Measurements from ENCODE around the gene TMEM80. TPM values are rescaled to one million over a fixed set of nuclear protein-coding genes. Genes with fewer than 3 reads are reported as not detected.

TMEM80 gene
- total and polyA plus RNA-seq, 9 of the 15 experiments (the other 6 are each of a cell fraction or from before 2014, with no cell fraction given), result 5.1 to 30.1 (median 12.4) TPM

DNA sequence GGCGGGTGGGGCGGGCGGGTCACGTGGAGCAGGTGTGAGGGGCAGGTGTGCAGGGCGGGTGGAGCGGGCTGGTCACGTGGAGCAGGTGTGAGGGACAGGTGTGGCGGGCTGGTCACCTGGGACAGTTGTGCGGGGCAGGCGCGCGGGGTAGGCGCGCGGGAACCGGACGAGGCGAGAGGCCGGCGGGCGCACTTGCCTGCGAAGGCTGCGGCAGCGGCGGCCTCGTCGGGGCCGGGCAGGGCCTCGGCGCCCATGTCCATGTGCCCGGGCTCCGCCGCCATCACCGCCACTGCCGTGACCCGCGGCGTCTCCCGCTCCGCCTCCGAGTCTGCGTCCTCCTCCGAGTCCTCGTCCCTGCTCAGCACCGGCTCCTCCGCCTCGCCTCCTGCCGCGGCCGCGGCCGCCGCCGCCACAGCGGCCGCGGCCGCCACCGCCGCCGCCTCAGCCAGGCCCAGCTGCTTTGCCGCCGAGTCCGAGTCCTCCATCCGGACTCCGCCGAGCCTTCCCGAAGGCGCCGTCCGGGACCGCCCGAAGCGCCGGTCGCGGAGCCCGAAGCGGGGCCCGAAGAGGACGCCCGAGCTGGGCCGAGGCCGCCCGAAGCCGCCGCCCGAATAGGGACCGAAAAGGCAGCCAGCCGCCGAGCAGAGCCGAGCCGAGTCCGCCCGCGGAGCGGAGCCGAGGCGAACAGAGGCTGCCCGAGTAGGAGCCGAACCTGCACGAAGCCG is 891 bp upstream of the TMEM80 start, which contains the start of gene DEAF1 (continued):
- TF ChIP-seq, protein P1, sequence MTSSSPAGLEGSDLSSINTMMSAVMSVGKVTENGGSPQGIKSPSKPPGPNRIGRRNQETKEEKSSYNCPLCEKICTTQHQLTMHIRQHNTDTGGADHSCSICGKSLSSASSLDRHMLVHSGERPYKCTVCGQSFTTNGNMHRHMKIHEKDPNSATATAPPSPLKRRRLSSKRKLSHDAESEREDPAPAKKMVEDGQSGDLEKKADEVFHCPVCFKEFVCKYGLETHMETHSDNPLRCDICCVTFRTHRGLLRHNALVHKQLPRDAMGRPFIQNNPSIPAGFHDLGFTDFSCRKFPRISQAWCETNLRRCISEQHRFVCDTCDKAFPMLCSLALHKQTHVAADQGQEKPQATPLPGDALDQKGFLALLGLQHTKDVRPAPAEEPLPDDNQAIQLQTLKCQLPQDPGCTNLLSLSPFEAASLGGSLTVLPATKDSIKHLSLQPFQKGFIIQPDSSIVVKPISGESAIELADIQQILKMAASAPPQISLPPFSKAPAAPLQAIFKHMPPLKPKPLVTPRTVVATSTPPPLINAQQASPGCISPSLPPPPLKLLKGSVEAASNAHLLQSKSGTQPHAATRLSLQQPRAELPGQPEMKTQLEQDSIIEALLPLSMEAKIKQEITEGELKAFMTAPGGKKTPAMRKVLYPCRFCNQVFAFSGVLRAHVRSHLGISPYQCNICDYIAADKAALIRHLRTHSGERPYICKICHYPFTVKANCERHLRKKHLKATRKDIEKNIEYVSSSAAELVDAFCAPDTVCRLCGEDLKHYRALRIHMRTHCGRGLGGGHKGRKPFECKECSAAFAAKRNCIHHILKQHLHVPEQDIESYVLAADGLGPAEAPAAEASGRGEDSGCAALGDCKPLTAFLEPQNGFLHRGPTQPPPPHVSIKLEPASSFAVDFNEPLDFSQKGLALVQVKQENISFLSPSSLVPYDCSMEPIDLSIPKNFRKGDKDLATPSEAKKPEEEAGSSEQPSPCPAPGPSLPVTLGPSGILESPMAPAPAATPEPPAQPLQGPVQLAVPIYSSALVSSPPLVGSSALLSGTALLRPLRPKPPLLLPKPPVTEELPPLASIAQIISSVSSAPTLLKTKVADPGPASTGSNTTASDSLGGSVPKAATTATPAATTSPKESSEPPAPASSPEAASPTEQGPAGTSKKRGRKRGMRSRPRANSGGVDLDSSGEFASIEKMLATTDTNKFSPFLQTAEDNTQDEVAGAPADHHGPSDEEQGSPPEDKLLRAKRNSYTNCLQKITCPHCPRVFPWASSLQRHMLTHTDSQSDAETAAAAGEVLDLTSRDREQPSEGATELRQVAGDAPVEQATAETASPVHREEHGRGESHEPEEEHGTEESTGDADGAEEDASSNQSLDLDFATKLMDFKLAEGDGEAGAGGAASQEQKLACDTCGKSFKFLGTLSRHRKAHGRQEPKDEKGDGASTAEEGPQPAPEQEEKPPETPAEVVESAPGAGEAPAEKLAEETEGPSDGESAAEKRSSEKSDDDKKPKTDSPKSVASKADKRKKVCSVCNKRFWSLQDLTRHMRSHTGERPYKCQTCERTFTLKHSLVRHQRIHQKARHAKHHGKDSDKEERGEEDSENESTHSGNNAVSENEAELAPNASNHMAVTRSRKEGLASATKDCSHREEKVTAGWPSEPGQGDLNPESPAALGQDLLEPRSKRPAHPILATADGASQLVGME (CRISPR knock-in tag; IDR thresholded peaks at IDR 0.05), result peak; percentile 68; the same call in 1 of the 2 replicates
- TF ChIP-seq YBX1 (IDR thresholded peaks at IDR 0.05) (no peak), PTTG1 (tag; IDR thresholded peaks at IDR 0.05; ENCODE audit: low read depth) (no peak), SMAD4 (CRISPR knock-in tag; conservative IDR thresholded peaks at IDR 0.05) (peak; percentile 86), JUN (IDR thresholded peaks at IDR 0.05; ENCODE audit: borderline replicate concordance, low read depth, low read length) (no peak; the same call in 1 of the 2 replicates), JUN (CRISPR knock-in tag; IDR thresholded peaks at IDR 0.05; ENCODE audit: borderline replicate concordance) (0 out of 2 replicates have a peak, but pooled peaks have one; percentile 46), TBP (optimal IDR thresholded peaks at IDR 0.05; ENCODE audit: low read depth, low read length) (peak; percentile 47), ZNF57 (CRISPR knock-in tag; IDR thresholded peaks at IDR 0.05) (0 out of 2 replicates have a peak, but pooled peaks have one; percentile 58), STAG1 (CRISPR knock-in tag; IDR thresholded peaks at IDR 0.05; ENCODE audit: borderline replicate concordance) (peak; percentile 23; the same call in 1 of the 2 replicates), KAT8 (IDR thresholded peaks at IDR 0.05; ENCODE audit: low read depth) (no peak), RBFOX2 (IDR thresholded peaks at IDR 0.05; ENCODE audit: low read depth, low read length) (peak; percentile 30), CBFB (CRISPR knock-in tag; IDR thresholded peaks at IDR 0.05) (no peak), NR3C1 (CRISPR knock-in tag; IDR thresholded peaks at IDR 0.05) (0 out of 2 replicates have a peak, but pooled peaks have one; percentile 53)
- TF ChIP-seq, protein P2, sequence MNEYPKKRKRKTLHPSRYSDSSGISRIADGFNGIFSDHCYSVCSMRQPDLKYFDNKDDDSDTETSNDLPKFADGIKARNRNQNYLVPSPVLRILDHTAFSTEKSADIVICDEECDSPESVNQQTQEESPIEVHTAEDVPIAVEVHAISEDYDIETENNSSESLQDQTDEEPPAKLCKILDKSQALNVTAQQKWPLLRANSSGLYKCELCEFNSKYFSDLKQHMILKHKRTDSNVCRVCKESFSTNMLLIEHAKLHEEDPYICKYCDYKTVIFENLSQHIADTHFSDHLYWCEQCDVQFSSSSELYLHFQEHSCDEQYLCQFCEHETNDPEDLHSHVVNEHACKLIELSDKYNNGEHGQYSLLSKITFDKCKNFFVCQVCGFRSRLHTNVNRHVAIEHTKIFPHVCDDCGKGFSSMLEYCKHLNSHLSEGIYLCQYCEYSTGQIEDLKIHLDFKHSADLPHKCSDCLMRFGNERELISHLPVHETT (CRISPR knock-in tag; conservative IDR thresholded peaks at IDR 0.05 in 1 of 2, IDR thresholded peaks at IDR 0.05 in 1 of 2), result peak in 1 of 2 experiments; percentile 75; a peak in 2 of 4 replicates
- TF ChIP-seq, protein P3, sequence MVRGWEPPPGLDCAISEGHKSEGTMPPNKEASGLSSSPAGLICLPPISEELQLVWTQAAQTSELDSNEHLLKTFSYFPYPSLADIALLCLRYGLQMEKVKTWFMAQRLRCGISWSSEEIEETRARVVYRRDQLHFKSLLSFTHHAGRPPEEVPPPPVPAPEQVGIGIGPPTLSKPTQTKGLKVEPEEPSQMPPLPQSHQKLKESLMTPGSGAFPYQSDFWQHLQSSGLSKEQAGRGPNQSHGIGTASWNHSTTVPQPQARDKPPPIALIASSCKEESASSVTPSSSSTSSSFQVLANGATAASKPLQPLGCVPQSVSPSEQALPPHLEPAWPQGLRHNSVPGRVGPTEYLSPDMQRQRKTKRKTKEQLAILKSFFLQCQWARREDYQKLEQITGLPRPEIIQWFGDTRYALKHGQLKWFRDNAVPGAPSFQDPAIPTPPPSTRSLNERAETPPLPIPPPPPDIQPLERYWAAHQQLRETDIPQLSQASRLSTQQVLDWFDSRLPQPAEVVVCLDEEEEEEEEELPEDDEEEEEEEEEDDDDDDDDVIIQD (CRISPR knock-in tag; IDR thresholded peaks at IDR 0.05), result peak; percentile 79; the same call in 1 of the 2 replicates
- TF ChIP-seq, protein P4, sequence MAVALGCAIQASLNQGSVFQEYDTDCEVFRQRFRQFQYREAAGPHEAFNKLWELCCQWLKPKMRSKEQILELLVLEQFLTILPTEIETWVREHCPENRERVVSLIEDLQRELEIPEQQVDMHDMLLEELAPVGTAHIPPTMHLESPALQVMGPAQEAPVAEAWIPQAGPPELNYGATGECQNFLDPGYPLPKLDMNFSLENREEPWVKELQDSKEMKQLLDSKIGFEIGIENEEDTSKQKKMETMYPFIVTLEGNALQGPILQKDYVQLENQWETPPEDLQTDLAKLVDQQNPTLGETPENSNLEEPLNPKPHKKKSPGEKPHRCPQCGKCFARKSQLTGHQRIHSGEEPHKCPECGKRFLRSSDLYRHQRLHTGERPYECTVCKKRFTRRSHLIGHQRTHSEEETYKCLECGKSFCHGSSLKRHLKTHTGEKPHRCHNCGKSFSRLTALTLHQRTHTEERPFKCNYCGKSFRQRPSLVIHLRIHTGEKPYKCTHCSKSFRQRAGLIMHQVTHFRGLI (CRISPR knock-in tag; IDR thresholded peaks at IDR 0.05), result no peak
